ENCODE results near the gene BTBD9.

DNA sequence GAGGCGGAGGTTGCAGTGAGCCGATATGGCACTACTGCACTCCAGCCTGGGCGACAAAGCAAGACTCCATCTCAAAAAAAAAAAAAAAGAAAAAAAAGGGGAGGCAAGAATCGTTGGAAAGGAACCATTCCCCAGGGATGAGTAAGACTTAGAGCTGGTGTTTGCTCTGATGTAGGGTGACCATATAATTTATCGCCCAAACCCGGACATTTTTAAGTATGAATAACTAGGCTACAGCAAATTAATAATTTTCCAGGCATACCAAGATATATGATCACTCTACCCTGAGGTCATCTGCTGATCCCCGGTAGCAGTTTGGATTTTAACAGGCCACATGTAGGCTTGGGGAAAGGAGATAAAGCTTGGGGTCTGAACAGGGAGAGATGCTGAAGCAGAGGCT is 260.9 kb downstream of the BTBD9 start:
- TF ChIP-seq, protein P1, sequence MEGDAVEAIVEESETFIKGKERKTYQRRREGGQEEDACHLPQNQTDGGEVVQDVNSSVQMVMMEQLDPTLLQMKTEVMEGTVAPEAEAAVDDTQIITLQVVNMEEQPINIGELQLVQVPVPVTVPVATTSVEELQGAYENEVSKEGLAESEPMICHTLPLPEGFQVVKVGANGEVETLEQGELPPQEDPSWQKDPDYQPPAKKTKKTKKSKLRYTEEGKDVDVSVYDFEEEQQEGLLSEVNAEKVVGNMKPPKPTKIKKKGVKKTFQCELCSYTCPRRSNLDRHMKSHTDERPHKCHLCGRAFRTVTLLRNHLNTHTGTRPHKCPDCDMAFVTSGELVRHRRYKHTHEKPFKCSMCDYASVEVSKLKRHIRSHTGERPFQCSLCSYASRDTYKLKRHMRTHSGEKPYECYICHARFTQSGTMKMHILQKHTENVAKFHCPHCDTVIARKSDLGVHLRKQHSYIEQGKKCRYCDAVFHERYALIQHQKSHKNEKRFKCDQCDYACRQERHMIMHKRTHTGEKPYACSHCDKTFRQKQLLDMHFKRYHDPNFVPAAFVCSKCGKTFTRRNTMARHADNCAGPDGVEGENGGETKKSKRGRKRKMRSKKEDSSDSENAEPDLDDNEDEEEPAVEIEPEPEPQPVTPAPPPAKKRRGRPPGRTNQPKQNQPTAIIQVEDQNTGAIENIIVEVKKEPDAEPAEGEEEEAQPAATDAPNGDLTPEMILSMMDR (IDR thresholded peaks at IDR 0.05 in 8 of 11, conservative IDR thresholded peaks at IDR 0.05 in 3 of 11): no peak
- TF ChIP-seq POLR2A (IDR thresholded peaks at IDR 0.05) (no peak), POLR2AphosphoS5 (IDR thresholded peaks at IDR 0.05) (no peak)
